Calu3 (cell line): ENCODE measurements around the gene TGFBR3. TPM values are rescaled to one million over a fixed set of nuclear protein-coding genes. Genes with fewer than 3 reads are reported as not detected.

Source experiments
- BruUV-seq: library from RNA; stranded (reverse); fragments of 400-500 nt; replicated peaks from 2 replicates; lab custom pipeline; 2021; lab: Mats Ljungman, UMichigan
- CTCF ChIA-PET: fragments of 300-600 bp; sonication (Branson Sonifier 250); formaldehyde crosslinking; loops from one replicate; lab custom pipeline; 2022; ENCODE audit warnings: antibody characterized with exemption; lab: Charles Lee
- DNase-seq: peaks from one replicate; pipeline ENCODE4 v3.0.0; 2022
- H3K27ac Mint-ChIP-seq: one replicate; pipeline ENCODE4 v1.8.0; 2022; ENCODE audit warnings: mixed read lengths; ENCODE audit not compliant: unreplicated experiment
- H3K27me3 Mint-ChIP-seq: one replicate; pipeline ENCODE4 v1.8.0; 2022; ENCODE audit warnings: mixed read lengths; ENCODE audit not compliant: unreplicated experiment
- H3K36me3 Mint-ChIP-seq: one replicate; pipeline ENCODE4 v1.8.0; 2022; ENCODE audit warnings: mild to moderate bottlenecking, moderate library complexity, mixed read lengths; ENCODE audit not compliant: insufficient read depth, unreplicated experiment
- H3K4me1 Mint-ChIP-seq: one replicate; pipeline ENCODE4 v1.8.0; 2022; ENCODE audit warnings: mild to moderate bottlenecking, low read depth, mixed read lengths; ENCODE audit not compliant: unreplicated experiment
- H3K4me3 Mint-ChIP-seq: one replicate; pipeline ENCODE4 v1.8.0; 2022; ENCODE audit warnings: mild to moderate bottlenecking, low read depth, moderate library complexity, mixed read lengths; ENCODE audit not compliant: unreplicated experiment
- H3K9me3 Mint-ChIP-seq: one replicate; pipeline ENCODE4 v1.8.0; 2022; ENCODE audit warnings: low read depth, mixed read lengths; ENCODE audit not compliant: unreplicated experiment
- CTCF ChIP-seq: fragments of 200-600 bp; IDR thresholded peaks from one replicate; pipeline ENCODE4 v1.8.0; 2022; ENCODE audit warnings: antibody characterized with exemption; ENCODE audit not compliant: unreplicated experiment
- intact Hi-C: fragments of 100-400 bp; cut with micrococcal nuclease; formaldehyde crosslinking; loops from one replicate; pipeline ENCODE4 v1.10.0; 2022; ENCODE audit not compliant: unreplicated experiment
- total RNA-seq: library from RNA; stranded (reverse); gene quantifications from 2 replicates; pipeline ENCODE4 v1.2.3, GENCODE V29; 2022

TGFBR3 gene
- total RNA-seq, 1 experiment from 2014 or later: 10.8 TPM

GRCh38 chr1:91803123-91803522 is 82.8 kb downstream of the TGFBR3 start:
- intact Hi-C loops: no loop called here
- H3K27ac Mint-ChIP-seq: no peak overlapping the region
- H3K9me3 Mint-ChIP-seq: no peaks in the 10 kb centered on the region
- no peaks in the 10 kb centered on the region for H3K27me3 Mint-ChIP-seq
- DNase-seq: no peak
- H3K4me1 Mint-ChIP-seq: peaks cover 21% of the 10 kb centered on the region
- H3K36me3 Mint-ChIP-seq: no peaks in the 10 kb centered on the region
- TF ChIP-seq CTCF: no peak
- no TSS peak for BruUV-seq
- H3K4me3 Mint-ChIP-seq: no peak overlapping the region
- CTCF ChIA-PET: no interaction called here

DNA sequence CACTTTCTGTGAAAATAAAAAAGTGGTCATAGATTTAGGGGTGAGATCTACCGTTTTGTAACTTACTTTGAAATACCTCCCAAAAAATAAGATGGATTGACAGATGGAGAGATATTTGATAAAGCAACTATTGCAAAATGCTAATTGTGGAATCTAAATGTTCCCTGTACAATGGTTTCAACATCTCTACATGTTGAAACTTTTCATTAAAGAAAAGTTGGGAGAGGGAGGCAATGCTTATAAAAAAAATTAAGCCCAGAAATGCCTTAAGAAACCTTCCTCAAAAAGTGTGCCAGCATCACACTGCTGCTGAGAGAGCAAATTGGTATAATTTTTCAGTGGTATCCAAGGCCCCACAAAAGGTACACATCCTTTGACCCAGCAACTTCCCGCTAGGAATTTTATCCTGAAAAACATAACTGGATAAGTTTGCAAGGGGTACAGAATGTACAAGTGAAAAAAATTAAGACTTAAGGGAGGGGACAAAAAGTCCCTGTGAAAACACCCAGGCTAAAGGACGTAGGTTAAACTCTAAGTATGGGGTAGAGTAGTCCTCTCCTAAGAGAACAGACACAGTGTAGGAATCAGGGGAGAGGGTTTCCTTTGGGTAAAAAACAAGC is 84.3 kb downstream of the TGFBR3 start:
- H3K27ac Mint-ChIP-seq: no peak overlapping the region
- no peaks in the 10 kb centered on the region for H3K9me3 Mint-ChIP-seq
- peaks cover 21% of the 10 kb centered on the region for H3K4me1 Mint-ChIP-seq
- no peaks in the 10 kb centered on the region for H3K36me3 Mint-ChIP-seq
- H3K27me3 Mint-ChIP-seq: no peaks in the 10 kb centered on the region
- intact Hi-C loops: no loop called here
- CTCF ChIA-PET: no interaction called here
- BruUV-seq: no TSS peak
- no peak for TF ChIP-seq CTCF
- DNase-seq: no peak
- H3K4me3 Mint-ChIP-seq: no peak overlapping the region

DNA sequence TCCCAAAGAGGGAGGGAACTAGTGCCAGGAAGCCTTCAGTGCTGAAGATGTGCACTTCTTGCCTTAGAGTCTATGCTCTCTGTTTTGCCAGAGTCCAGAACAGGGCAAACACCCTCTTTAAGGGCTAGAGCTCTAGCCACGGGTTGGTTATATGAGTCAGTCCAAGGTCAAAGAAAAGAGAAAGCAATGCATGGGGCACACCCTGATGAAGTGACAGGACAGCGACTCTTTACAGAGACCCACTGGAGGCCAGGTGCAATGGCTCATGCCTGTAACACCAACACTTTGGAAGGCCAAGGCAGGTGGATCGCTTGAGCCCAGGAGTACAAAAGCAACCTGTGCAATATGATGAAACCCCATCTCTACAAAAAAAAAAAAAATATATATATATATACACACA is 86.1 kb downstream of the TGFBR3 start:
- no peaks in the 10 kb centered on the region for H3K9me3 Mint-ChIP-seq
- peaks cover 18% of the 10 kb centered on the region for H3K4me1 Mint-ChIP-seq
- no peak overlapping the region for H3K4me3 Mint-ChIP-seq
- no peak for TF ChIP-seq CTCF
- CTCF ChIA-PET: interaction anchor here (0.7 to 1.3 kb wide), 2 partner anchors 15 to 237 kb away, joined by 3 to 5 read pairs; no protein-coding TSS in a partner anchor
- no peaks in the 10 kb centered on the region for H3K27me3 Mint-ChIP-seq
- H3K36me3 Mint-ChIP-seq: no peaks in the 10 kb centered on the region
- BruUV-seq: no TSS peak
- intact Hi-C loops: no loop called here
- H3K27ac Mint-ChIP-seq: no peak overlapping the region
- DNase-seq: no peak

DNA sequence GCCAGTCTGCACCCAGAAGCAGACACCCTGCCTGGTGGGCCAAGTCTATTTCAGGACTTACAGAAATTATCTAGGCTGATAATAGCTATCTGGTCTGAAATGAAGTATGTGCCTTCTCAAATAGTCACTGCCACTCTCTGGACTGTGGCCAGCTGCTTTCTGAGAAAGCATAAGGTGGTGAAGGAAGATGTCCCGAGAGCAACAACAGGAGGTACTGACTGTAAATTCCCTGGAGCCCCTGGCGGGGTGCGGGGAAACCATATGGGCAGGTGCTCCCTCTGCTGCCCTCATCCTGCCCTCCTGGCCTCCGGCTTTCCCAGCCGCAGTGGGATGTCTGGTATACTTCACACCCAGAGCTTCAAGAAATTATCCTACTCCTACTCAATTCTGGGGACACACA is 86.8 kb downstream of the TGFBR3 start:
- Mint-ChIP-seq H3K27me3 (no peaks in the 10 kb centered on the region), H3K36me3 (no peaks in the 10 kb centered on the region), H3K4me3 (no peak overlapping the region), H3K27ac (no peak overlapping the region), H3K4me1 (peaks cover 11% of the 10 kb centered on the region), H3K9me3 (no peaks in the 10 kb centered on the region)
- no peak for DNase-seq
- BruUV-seq: no TSS peak
- CTCF ChIA-PET: no interaction called here
- TF ChIP-seq CTCF: no peak
- intact Hi-C loops: no loop called here
